HEK293 (cell line): Measurements from ENCODE around the gene PAFAH1B2.

ENCODE experiments used
- CTCF ChIA-PET: fragments of 350-600 bp; formaldehyde crosslinking; extraction: SDS; loops from one replicate; lab custom pipeline; 2021; ENCODE audit warnings: antibody characterized with exemption; lab: Yijun Ruan, JAX
- POLR2A ChIA-PET: fragments of 300-600 bp; formaldehyde crosslinking; extraction: SDS; loops from one replicate; lab custom pipeline; 2020; ENCODE audit warnings: antibody characterized with exemption, inconsistent platforms; lab: Yijun Ruan, JAX
- H3K27ac ChIP-seq: fragments of 200-500 bp; sonication (Bioruptor generic); 2 replicates; pipeline ENCODE4 v1.5.1; 2014; ENCODE audit warnings: low read depth, low read length, control low read depth, inconsistent platforms; ENCODE audit errors: extremely low read depth
- H3K36me3 ChIP-seq, 2 experiments: fragments of 200-500 bp in 1 of 2; sonication (Bioruptor generic) in 1 of 2; 1 replicate in 1 of 2; 2 replicates in 1 of 2; pipeline ENCODE4 v1.5.1; 2014 to 2017; ENCODE audit warnings: inconsistent platforms in 2 of 2, low read length in 2 of 2; ENCODE audit not compliant: control insufficient read depth in 2 of 2, insufficient read depth in 1 of 2
- H3K4me1 ChIP-seq: fragments of 200-500 bp; sonication (Bioruptor generic); 2 replicates; pipeline ENCODE4 v1.5.1; 2014; ENCODE audit warnings: mild to moderate bottlenecking, low read length, inconsistent platforms; ENCODE audit not compliant: control insufficient read depth, insufficient read depth
- H3K4me3 ChIP-seq: 2 replicates; pipeline ENCODE4 v1.5.1; 2011; ENCODE audit warnings: low read depth, mild to moderate bottlenecking, control low read depth, low read length, moderate library complexity
- H3K9me3 ChIP-seq: fragments of 200-500 bp; sonication (Bioruptor generic); 2 replicates; pipeline ENCODE4 v1.5.1; 2014; ENCODE audit warnings: low read depth, low read length, inconsistent platforms; ENCODE audit not compliant: control insufficient read depth, insufficient read depth
- TF ChIP-seq, protein P1 (sequence below): IDR thresholded peaks from 2 replicates; pipeline ENCODE4 v1.6.1; 2011; ENCODE audit warnings: mild to moderate bottlenecking, low read depth, low read length, borderline replicate concordance
- TF ChIP-seq, protein P2 (sequence below): fragments of 450-650 bp; formaldehyde crosslinking; optimal IDR thresholded peaks from 2 replicates; pipeline ENCODE3; 2016; ENCODE audit warnings: missing biosample characterization, mild to moderate bottlenecking, missing genetic modification characterization

The PAFAH1B2 gene

DNA sequence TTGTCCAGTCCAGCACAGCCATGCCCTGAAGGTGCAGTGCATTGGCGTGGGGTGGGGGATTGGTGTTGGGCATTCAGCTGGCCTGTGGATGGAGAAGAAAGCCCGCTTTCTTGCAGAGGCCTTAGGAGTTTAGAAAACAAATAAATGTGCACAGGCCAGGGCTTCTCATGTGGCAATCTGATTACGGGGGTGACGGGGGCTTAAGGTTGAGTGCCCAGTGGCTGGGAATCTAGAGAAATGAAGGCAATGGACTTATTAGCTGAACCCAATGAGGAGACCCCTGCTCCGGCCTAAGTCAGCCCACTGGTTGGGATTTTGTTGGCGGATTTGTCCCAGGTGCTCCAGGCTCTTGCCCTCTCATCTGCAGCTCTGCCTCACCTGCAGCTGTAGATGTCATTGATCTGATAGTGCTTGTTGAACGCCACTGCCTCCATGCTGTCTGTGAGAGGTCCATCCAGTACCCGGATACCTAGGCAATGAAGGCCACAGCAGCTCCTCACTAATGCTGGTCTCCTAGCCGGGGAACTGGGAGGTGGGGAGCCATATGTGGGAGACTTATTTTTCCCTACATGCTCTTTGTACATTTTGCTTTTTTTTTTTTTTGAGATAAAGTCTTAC, 81.6 kb downstream of the PAFAH1B2 start:
- no peaks in the 10 kb centered on the region for H3K9me3 ChIP-seq
- TF ChIP-seq, protein P1, sequence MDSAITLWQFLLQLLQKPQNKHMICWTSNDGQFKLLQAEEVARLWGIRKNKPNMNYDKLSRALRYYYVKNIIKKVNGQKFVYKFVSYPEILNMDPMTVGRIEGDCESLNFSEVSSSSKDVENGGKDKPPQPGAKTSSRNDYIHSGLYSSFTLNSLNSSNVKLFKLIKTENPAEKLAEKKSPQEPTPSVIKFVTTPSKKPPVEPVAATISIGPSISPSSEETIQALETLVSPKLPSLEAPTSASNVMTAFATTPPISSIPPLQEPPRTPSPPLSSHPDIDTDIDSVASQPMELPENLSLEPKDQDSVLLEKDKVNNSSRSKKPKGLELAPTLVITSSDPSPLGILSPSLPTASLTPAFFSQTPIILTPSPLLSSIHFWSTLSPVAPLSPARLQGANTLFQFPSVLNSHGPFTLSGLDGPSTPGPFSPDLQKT, result no peak
- TF ChIP-seq, protein P2, sequence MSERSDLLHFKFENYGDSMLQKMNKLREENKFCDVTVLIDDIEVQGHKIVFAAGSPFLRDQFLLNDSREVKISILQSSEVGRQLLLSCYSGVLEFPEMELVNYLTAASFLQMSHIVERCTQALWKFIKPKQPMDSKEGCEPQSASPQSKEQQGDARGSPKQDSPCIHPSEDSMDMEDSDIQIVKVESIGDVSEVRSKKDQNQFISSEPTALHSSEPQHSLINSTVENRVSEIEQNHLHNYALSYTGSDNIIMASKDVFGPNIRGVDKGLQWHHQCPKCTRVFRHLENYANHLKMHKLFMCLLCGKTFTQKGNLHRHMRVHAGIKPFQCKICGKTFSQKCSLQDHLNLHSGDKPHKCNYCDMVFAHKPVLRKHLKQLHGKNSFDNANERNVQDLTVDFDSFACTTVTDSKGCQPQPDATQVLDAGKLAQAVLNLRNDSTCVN (tag by site-specific recombination), result no peak
- H3K4me3 ChIP-seq, result no peak overlapping the region
- CTCF ChIA-PET, result interaction anchor here (0.6 to 8.1 kb wide), 23 partner anchors 7 to 567 kb away, joined by 3 to 71 read pairs (median 5); partner anchors contain the start of genes APOA5, BACE1 and SIDT2
- POLR2A ChIA-PET, result interaction anchor here (0.5 to 2.0 kb wide), 4 partner anchors 23 to 242 kb away, joined by 3 to 7 read pairs (median 4); partner anchors contain the start of gene PAFAH1B2
- no peak overlapping the region for H3K27ac ChIP-seq
- peaks cover 0 to 85% of the 10 kb centered on the region in 2 experiments; a peak in 1 of 3 replicates for H3K36me3 ChIP-seq
- H3K4me1 ChIP-seq, result peaks cover 3% of the 10 kb centered on the region; the same call in 1 of the 2 replicates
